Hepatocyte (in vitro differentiated cells): ENCODE data around the gene ATG10.

Experiments
- EZH2phosphoT487 ChIP-seq: fragments of 200-600 bp; sonication (generic); IDR thresholded peaks from one replicate; pipeline ENCODE4 v1.6.1; 2018; ENCODE audit warnings: antibody characterized with exemption, mild to moderate bottlenecking, low read depth, moderate library complexity; ENCODE audit not compliant: unreplicated experiment, severe bottlenecking
- TF ChIP-seq, protein P1 (sequence below): fragments of 200-600 bp; sonication (generic); IDR thresholded peaks from 2 replicates; pipeline ENCODE4 v1.5.1; 2016; ENCODE audit warnings: antibody characterized with exemption, mild to moderate bottlenecking; ENCODE audit not compliant: poor library complexity

DNA sequence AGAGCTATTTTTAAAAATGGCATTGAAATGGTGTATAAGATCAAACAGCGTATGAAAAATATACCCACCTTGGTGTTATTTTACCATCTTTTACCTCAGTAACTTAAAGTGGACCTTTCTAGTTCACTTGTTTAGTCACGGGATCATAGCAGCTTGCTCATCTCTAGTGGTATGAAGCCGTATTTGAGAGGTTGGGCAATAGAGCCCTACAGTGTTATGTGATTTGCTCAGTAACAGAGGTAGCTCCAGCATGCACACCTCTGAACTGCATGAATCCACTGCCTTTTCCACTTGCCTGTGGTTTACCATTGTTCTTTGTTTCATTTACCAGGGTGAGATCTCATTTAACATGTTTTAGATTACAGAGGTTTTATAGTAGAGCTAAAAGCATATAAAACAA is 134.4 kb downstream of the ATG10 start:
- TF ChIP-seq, protein P1, sequence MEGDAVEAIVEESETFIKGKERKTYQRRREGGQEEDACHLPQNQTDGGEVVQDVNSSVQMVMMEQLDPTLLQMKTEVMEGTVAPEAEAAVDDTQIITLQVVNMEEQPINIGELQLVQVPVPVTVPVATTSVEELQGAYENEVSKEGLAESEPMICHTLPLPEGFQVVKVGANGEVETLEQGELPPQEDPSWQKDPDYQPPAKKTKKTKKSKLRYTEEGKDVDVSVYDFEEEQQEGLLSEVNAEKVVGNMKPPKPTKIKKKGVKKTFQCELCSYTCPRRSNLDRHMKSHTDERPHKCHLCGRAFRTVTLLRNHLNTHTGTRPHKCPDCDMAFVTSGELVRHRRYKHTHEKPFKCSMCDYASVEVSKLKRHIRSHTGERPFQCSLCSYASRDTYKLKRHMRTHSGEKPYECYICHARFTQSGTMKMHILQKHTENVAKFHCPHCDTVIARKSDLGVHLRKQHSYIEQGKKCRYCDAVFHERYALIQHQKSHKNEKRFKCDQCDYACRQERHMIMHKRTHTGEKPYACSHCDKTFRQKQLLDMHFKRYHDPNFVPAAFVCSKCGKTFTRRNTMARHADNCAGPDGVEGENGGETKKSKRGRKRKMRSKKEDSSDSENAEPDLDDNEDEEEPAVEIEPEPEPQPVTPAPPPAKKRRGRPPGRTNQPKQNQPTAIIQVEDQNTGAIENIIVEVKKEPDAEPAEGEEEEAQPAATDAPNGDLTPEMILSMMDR: no peak
- no peak for TF ChIP-seq EZH2phosphoT487
